ENCODE measurements around the gene CACTIN.

- TF ChIP-seq CTCF (conservative IDR thresholded peaks at IDR 0.05; ENCODE audit: low read depth, low read length) = no peak
- no peak for TF ChIP-seq RCOR1 (IDR thresholded peaks at IDR 0.05; ENCODE audit: insufficient replicate concordance, low read length)
- no peak for TF ChIP-seq CEBPB (IDR thresholded peaks at IDR 0.05; ENCODE audit: low read depth, low read length)
- TF ChIP-seq, protein P1, sequence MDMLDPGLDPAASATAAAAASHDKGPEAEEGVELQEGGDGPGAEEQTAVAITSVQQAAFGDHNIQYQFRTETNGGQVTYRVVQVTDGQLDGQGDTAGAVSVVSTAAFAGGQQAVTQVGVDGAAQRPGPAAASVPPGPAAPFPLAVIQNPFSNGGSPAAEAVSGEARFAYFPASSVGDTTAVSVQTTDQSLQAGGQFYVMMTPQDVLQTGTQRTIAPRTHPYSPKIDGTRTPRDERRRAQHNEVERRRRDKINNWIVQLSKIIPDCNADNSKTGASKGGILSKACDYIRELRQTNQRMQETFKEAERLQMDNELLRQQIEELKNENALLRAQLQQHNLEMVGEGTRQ (IDR thresholded peaks at IDR 0.05; ENCODE audit: low read depth, low read length) = no peak
- no peak for TF ChIP-seq RAD21 (IDR thresholded peaks at IDR 0.05; ENCODE audit: low read length)
These were observed 7.0 kb downstream of the CACTIN start for GRCh38 chr19:3619631-3620012.

Data from IMR-90 (cell line).